HL-60/S4 (cell line): ENCODE results near the gene PTPRU.
"Not testable (repeated sequence)": the region's sequence is repeated elsewhere in the genome, so short reads cannot be mapped to it uniquely, and the experiment has no call there.

Experiments used
- in situ Hi-C: fragments of 300-500 bp; cut with MboI; formaldehyde crosslinking; loops from 2 replicates; pipeline ENCODE4 v1.14.3; 2022; ENCODE audit warnings: low sequenced_read_pairs

The PTPRU gene

GRCh38 chr1:29311352-29312030 lies 75.2 kb downstream of the PTPRU start:
- in situ Hi-C loops, result no loop called here

- in situ Hi-C loops, result no loop called here
These were observed 76.4 kb downstream of the PTPRU start for GRCh38 chr1:29312469-29313461.

GRCh38 chr1:29314685-29315084 lies 78.4 kb downstream of the PTPRU start:
- in situ Hi-C loops, result not testable (repeated sequence)

GRCh38 chr1:29315262-29315661 lies 78.9 kb downstream of the PTPRU start:
- in situ Hi-C loops, result no loop called here

- in situ Hi-C loops, result no loop called here
These were observed 79.6 kb downstream of the PTPRU start for GRCh38 chr1:29315876-29316275.

GRCh38 chr1:29317063-29317915 lies 81.0 kb downstream of the PTPRU start:
- in situ Hi-C loops, result no loop called here

- in situ Hi-C loops, result no loop called here
These were observed 81.7 kb downstream of the PTPRU start for GRCh38 chr1:29317916-29318530.

GRCh38 chr1:29318724-29319123 lies 82.4 kb downstream of the PTPRU start:
- in situ Hi-C loops, result no loop called here

- in situ Hi-C loops, result no loop called here
These were observed 83.2 kb downstream of the PTPRU start for GRCh38 chr1:29319300-29320110.

- in situ Hi-C loops, result no loop called here
These were observed 84.0 kb downstream of the PTPRU start for GRCh38 chr1:29320156-29320940.

GRCh38 chr1:29321176-29321575 lies 84.9 kb downstream of the PTPRU start:
- in situ Hi-C loops, result no loop called here

GRCh38 chr1:29322147-29322694 lies 85.9 kb downstream of the PTPRU start:
- in situ Hi-C loops, result no loop called here

- in situ Hi-C loops, result no loop called here
These were observed 86.7 kb downstream of the PTPRU start for GRCh38 chr1:29322861-29323585.

- in situ Hi-C loops, result no loop called here
These were observed 87.3 kb downstream of the PTPRU start for GRCh38 chr1:29323636-29324035.

- in situ Hi-C loops, result no loop called here
These were observed 87.9 kb downstream of the PTPRU start for GRCh38 chr1:29324202-29324601.

GRCh38 chr1:29324771-29325351 lies 88.5 kb downstream of the PTPRU start:
- in situ Hi-C loops, result no loop called here

- in situ Hi-C loops, result no loop called here
These were observed 89.4 kb downstream of the PTPRU start for GRCh38 chr1:29325675-29326074.

- in situ Hi-C loops, result no loop called here
These were observed 89.8 kb downstream of the PTPRU start for GRCh38 chr1:29326123-29326522.
